Loucy (cell line): ENCODE measurements around the gene ZNF669.

Experiments used
- EZH2phosphoT487 ChIP-seq: fragments of 200-600 bp; IDR thresholded peaks from 2 replicates; pipeline ENCODE4 v1.6.1; 2018; ENCODE audit warnings: antibody characterized with exemption, mild to moderate bottlenecking, moderate library complexity, borderline replicate concordance
- TF ChIP-seq, protein P1 (sequence below): fragments of 200-600 bp; sonication (generic); conservative IDR thresholded peaks from 2 replicates; pipeline ENCODE4 v1.5.1; 2014; ENCODE audit warnings: mild to moderate bottlenecking, antibody characterized with exemption, low read length

GRCh38 chr1:247147781-247148180, 43.6 kb upstream of the ZNF669 start:
- TF ChIP-seq, protein P1, sequence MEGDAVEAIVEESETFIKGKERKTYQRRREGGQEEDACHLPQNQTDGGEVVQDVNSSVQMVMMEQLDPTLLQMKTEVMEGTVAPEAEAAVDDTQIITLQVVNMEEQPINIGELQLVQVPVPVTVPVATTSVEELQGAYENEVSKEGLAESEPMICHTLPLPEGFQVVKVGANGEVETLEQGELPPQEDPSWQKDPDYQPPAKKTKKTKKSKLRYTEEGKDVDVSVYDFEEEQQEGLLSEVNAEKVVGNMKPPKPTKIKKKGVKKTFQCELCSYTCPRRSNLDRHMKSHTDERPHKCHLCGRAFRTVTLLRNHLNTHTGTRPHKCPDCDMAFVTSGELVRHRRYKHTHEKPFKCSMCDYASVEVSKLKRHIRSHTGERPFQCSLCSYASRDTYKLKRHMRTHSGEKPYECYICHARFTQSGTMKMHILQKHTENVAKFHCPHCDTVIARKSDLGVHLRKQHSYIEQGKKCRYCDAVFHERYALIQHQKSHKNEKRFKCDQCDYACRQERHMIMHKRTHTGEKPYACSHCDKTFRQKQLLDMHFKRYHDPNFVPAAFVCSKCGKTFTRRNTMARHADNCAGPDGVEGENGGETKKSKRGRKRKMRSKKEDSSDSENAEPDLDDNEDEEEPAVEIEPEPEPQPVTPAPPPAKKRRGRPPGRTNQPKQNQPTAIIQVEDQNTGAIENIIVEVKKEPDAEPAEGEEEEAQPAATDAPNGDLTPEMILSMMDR, result no peak
- TF ChIP-seq EZH2phosphoT487, result no peak
